Measurements from ENCODE around the gene ZNF12.

DNA sequence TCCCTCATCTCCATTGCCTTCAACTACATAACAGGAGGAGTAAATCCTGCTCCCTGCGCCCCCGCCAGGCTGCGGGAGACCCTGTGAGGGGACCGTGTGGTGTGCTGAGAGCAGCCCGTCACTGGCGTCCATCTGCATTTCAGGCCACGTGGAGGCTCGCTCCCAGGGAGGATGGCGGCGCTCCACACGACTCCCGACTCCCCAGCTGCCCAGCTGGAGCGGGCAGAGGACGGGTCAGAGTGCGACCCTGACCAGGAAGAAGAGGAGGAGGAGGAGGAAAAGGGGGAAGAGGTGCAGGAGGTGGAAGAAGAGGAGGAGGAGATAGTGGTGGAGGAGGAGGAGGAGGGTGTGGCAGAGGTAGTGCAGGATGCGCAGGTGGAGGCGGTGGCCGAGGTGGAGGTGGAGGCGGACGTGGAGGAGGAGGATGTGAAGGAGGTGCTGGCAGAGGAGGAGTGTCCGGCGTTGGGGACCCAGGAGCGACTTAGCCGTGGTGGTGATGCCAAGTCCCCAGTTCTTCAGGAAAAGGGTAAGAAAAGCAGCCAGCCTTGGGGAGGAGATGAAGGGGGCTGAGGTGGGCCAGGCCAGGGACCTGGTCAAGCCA is 64.4 kb downstream of the ZNF12 start:
- no peak for TF ChIP-seq POLR2A (IDR thresholded peaks at IDR 0.05)
- TF ChIP-seq, protein P1, sequence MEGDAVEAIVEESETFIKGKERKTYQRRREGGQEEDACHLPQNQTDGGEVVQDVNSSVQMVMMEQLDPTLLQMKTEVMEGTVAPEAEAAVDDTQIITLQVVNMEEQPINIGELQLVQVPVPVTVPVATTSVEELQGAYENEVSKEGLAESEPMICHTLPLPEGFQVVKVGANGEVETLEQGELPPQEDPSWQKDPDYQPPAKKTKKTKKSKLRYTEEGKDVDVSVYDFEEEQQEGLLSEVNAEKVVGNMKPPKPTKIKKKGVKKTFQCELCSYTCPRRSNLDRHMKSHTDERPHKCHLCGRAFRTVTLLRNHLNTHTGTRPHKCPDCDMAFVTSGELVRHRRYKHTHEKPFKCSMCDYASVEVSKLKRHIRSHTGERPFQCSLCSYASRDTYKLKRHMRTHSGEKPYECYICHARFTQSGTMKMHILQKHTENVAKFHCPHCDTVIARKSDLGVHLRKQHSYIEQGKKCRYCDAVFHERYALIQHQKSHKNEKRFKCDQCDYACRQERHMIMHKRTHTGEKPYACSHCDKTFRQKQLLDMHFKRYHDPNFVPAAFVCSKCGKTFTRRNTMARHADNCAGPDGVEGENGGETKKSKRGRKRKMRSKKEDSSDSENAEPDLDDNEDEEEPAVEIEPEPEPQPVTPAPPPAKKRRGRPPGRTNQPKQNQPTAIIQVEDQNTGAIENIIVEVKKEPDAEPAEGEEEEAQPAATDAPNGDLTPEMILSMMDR (IDR thresholded peaks at IDR 0.05) = no peak
